GM19025 (cell line): ENCODE measurements around the gene PRICKLE2.

ENCODE experiments used
- ATAC-seq: cut with Tn5 transposase; IDR thresholded peaks from one replicate; pipeline ENCODE4 v1.9.1; 2021; ENCODE audit warnings: mild to moderate bottlenecking, low read depth, moderate library complexity; ENCODE audit not compliant: unreplicated experiment

The PRICKLE2 gene

GRCh38 chr3:64221571-64222257 is 3.6 kb downstream of the PRICKLE2 start:
- no peak for ATAC-seq

DNA sequence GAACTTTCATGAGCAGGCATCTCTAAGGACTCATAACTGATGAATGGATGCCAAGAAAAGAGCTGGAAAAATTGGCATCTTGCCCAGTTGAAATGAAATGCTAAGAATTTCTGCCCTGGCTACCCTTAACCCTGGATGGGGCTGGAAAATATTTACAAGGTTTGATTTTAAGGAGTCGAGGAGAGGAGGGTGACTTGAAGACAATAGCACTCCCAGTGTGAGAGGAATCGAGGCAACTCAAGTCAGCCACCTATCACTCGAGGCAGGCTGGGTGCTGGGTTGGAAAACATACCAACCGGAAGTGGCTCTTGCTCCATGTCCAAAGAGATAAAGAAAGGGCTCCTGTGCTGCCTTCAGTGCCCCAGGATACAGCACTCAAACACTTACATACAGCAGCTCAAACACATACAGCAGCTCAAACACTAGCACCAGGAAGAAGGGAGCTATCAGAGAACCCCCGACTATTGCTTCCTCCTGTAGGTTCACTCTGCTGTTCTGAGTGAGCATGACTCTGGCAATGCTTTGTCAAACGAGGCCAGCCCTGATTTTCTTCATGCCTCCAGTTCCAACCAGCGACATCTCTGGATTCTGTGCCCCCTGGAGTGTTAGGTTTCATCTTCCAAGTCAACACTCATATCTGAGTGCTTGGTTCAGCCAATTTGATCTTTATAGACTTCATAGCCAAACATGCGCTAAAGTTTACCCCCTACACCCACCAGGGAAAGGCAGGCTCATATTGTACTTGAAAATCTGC is 4.9 kb downstream of the PRICKLE2 start:
- no peak for ATAC-seq

- ATAC-seq, result no peak
Measured at GRCh38 chr3:64218746-64219145, 6.5 kb downstream of the PRICKLE2 start.

DNA sequence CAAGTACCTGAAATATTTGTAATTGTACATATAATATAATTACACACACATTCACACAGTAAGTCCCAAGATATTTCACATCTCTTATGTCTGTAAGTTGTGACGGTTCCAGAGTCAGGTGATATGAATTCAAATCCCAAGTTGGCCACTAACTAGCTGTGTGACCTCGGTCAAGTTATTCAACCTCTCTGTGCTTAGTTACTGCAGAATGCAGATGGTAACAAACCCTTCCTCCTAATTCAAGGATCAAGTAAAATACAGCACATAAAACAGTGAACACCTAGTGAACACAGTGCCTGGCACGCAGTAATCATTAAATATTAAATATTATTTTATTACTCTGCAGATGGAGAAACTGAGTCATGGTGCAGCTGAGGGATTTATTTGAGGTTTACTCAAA is 6.9 kb downstream of the PRICKLE2 start:
- no peak for ATAC-seq

DNA sequence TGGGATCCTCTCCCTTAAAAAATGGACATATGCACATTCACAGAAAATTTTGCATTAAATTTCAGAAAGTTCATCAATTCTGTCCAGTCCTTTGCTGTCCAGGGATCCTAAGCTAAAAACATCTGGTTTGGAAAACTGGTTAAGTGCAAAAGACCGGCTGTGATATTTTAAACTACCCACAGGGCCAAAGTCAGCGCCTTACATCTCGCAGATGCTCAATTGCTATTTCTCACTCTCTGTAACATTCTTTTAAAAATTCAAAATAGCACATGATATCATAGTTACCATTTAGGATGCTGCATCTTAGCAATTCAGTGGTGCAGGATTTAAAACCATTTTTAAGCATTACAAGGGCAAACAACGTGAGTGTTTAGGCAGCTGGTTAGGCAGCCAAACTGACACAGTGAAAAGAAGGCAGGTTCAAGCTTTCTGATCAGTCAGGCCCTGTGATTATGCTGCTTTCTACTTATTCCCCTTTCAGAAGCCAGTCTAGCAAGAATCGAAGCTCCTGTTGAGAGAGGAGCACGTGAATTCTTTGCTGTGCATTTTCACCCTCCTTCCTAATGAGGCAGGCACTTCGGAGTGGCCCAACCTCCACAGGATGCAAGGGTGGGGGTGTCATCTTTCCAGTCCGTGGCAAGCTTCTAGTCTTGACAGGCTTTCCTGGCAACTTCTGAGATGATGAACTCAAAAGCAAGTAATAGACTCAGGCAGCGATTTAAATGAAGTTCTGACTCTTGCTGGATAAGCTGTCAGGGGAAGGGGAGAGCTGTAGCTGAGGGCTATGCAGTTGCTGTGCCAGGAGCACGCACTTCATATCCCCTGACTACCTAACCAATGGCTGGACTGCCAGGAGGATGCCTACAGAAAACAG is 8.8 kb downstream of the PRICKLE2 start:
- ATAC-seq, result no peak

GRCh38 chr3:64215559-64215958 is 9.7 kb downstream of the PRICKLE2 start:
- no peak for ATAC-seq

- no peak for ATAC-seq
Measured at GRCh38 chr3:64215103-64215502, 10.2 kb downstream of the PRICKLE2 start.

DNA sequence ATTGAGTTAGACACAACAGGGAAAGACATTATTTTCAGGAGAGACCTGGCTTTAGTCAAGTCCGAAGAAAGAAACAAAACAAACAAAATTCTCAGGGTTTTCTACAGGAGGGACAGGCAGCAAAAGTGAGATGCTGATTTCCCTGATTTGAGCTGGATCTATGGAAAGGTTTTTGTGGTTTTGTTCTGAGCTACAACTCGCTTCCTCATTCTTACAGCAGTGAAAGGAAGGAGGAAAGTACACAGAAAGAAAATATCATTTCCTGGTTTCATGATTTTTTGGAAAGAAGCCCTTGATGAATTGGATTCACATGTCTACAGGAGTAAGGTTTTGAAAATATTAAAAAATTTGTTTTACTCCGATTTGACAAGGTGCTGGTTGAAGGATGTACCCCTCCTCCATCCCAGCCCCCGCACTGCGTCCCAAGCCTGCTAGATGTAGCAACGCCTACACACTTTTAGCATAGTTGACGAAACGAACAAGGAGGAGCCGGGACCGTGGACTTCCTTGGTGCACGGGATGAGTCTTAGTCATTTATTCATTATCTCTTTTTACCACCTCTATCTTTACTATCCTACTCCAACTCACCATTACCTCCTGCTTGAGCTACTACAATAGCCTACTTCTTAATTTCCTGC is 10.8 kb downstream of the PRICKLE2 start:
- no peak for ATAC-seq

DNA sequence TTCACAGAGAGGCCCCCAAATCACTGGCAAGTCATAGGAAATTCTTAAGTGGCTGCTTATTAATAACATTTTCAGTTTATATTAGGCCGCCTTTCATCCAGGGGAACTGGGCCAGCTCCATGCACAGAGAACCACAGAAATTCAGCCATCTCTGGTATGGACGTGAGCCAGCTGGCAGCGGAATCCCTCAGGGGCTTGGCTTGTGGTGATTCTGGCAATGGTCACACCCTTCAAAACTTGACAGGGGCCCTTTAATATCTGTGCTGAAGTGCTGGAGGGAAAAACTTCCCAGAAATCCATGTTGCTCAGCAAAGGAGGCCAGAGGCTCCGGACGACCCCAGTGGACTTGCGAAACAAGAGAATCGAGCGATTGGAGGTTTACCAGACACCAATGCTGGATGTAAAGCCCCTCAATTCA is 11.3 kb downstream of the PRICKLE2 start:
- ATAC-seq, result no peak

DNA sequence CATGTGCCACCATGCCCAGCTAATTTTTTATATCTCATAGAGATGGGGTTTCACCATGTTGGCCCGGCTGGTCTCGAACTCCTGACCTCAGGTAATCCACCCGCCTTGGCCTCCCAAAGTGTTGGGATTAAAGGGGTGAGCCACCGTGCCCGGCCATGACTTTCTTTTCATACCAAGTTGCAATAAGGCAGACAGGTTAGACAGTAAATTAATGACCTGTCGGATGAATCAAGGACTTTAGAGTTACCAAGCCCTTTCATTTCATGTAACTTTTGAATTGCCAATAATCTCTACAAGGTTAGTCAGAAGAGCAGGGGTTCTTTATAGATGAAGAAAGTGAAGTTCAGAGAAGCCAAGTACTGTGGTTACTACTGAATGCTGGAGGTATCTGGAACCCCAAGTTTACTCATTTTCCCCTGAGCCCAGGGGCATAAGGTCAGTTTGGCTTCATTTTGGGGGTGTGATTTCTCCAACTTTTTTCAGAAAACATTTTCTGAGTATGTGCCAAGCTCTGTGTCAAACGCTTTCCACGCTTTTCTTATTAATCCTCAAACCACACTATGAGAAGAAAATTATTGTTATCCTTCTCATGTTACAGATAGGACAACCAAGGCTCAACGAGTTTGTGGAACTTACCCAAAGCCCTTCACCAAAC is 11.9 kb downstream of the PRICKLE2 start:
- no peak for ATAC-seq

- no peak for ATAC-seq
Measured at GRCh38 chr3:64209866-64210621, 15.2 kb downstream of the PRICKLE2 start.

DNA sequence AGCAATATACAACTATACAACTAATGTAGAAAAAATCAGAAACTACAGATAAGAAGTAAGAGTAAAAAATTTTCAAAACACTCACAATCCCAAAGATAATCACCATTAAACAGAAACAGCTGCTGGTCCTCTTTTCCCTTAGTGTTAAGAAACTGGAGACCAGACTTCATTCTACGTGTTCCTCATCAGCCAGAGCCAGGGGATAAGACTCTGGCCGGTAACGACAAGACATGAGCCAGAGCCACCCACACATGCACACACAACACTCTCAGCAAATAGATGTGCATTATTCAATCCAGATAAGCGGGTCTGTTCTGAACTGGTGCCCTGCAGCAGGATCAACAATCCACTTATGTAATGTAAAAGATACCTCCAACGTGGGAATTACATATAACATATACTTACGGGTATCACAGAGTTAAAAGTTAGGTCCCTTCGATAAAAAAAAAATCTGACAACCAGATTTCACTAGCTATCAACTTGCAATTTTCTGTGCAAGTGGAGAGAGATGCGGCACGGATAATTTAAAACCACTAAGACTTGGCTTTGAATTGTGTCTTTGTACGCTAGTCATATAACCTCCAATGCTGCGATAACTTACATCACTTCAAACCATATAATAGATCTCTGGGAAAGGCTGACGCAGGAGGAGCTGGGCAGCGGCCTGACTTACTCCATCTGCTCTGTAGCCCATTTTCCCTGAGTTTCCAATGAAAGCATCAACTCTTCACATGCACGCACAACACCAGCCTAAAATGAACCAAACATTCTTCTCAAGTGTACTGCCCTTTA is 17.8 kb downstream of the PRICKLE2 start:
- ATAC-seq, result no peak

DNA sequence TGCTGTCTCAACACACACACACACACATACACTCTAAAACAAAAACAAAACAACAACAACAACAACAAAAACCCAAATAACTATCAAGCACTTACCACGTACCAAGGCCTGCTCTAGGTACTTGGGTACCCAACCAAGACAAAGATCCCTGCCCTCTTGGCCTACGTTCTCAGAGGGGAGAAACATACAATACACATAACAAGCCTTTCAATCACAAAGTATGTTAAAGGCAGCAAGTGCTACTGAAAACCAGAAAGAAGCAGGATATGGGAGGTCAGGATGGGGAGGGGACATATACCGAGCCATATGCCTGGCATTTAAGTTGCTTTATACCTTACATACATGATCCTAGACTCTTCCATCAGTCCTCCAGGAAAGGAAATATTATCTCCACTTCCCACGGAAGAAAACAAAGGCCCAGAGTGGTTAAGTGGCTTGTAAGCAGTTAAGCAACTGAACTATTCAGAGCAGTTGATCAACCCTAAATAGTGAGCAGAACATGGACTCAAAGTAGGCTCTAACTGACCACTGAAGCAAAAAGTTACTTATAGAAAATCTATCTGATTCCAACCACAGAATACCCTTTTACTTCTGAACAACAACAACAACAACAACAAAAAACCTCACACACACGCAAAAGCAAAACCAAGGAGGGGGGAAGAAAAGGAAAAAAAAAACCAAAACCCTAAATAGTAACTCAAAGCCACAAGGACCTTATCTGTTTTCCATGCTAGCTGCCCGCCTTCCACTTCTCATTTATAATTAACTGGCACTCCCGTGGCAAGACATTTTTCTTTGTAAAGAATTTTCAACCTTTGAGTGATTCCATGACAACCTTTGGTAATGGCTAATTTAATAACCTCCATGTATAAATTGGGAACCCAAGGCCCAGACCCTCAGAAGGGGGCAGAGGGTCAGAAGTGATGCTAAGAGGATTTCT is 21.0 kb downstream of the PRICKLE2 start:
- ATAC-seq, result no peak

- ATAC-seq, result no peak
Measured at GRCh38 chr3:64203216-64203615, 22.1 kb downstream of the PRICKLE2 start.

DNA sequence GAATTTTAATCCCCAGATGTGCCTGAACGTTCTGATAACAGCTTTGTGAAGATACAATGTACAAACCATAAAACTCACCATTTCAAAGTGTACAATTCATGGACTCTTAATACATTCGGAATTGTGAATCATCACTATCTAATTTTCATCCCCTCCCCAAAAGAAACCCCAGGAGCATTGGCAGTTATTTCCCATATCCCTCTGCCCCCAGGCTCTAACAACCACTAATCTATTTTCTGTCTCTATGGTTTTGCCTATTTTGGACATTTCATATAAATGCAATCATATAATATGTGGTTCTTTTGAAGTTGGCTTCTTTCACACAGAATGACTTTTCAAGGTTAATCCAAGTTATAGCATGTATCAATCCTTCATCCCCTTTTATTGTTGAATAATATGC is 25.3 kb downstream of the PRICKLE2 start:
- no peak for ATAC-seq

DNA sequence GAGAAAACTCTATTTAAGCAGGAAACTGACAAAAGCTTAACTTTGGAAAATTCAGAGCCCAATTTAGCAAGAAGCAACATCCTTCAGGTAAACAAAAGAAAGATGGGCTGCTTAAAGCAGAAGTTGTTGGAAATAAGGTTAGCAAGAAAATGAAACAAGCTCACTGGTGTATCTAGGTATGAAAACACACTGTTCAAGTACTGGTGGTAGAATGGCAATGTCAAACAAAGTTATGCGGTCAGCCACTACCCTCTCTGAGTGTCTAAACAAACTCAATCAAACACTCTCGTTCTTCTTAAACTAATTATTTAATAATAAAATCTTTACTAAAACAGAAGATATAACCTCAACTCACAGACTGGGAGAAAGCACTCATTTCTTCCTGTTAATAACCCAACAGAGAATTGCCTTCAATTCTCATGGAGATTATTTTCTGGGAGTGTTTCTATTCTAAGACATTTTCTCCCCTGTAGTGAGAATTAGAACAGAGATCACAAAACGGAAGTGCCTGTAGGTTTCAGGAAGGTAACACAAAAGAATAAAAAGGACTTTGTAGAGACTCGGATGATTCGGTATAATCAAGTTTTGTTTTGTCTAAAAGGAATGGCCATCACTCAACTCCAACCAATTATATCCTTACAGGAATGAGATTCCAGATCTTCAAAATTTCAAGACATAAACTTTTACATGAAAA is 28.9 kb downstream of the PRICKLE2 start:
- ATAC-seq, result no peak

- ATAC-seq, result no peak
Measured at GRCh38 chr3:64195789-64196188, 29.5 kb downstream of the PRICKLE2 start.
